Measurements from ENCODE around the gene NMT1. TPM values are rescaled to one million over a fixed set of nuclear protein-coding genes. Genes with fewer than 3 reads are reported as not detected.

NMT1 gene
- total RNA-seq, 3 donors from 2014 or later = 81.9 to 130 (median 84.0) TPM

- no peak for DNase-seq (ENCODE audit: low spot score in 2 of 2)
- H3K27me3 ChIP-seq = no peaks in the 10 kb centered on the region
- intact Hi-C loops (cut with DNase I; ENCODE audit: low total_unique reads) = no loop called here
These were observed 8.9 kb upstream of the NMT1 start for GRCh38 chr17:45052052-45052772.

GRCh38 chr17:45060382-45060796, 728 bp upstream of the NMT1 start:
- no peaks in the 10 kb centered on the region for H3K36me3 ChIP-seq
- peak overlapping the region; percentile 86 to 91 for H3K27ac ChIP-seq
- H3K9me3 ChIP-seq = no peaks in the 10 kb centered on the region
- peak overlapping the region; percentile 68 to 83 (median 77) for H3K4me3 ChIP-seq
- peak in 1 of 2 donors; percentile 43 for DNase-seq (ENCODE audit: low spot score in 2 of 2)
- peaks cover 0 to 10% of the 10 kb centered on the region in 2 donors for H3K4me1 ChIP-seq
- H3K27me3 ChIP-seq = no peaks in the 10 kb centered on the region
- TF ChIP-seq POLR2A (IDR thresholded peaks at IDR 0.05) = no peak
- no peak for TF ChIP-seq CTCF (IDR thresholded peaks at IDR 0.05)
- TF ChIP-seq POLR2AphosphoS5 (IDR thresholded peaks at IDR 0.05) = no peak
- intact Hi-C loops (cut with DNase I; ENCODE audit: low total_unique reads) = no loop called here

More at GRCh38 chr17:45052052-45052772, 8.9 kb upstream of the NMT1 start:
- no peaks in the 10 kb centered on the region for H3K36me3 ChIP-seq
- H3K4me1 ChIP-seq = peaks cover 0 to 5% of the 10 kb centered on the region in 2 donors
- H3K27ac ChIP-seq = peak overlapping the region; percentile 84 to 90
- no peaks in the 10 kb centered on the region for H3K9me3 ChIP-seq
- TF ChIP-seq POLR2A (IDR thresholded peaks at IDR 0.05) (peak; percentile 59), POLR2AphosphoS5 (IDR thresholded peaks at IDR 0.05) (peak in 1 of 3 donors; percentile 34), CTCF (IDR thresholded peaks at IDR 0.05) (no peak)
- peak overlapping the region; percentile 47 to 68 (median 62) for H3K4me3 ChIP-seq

- peak overlapping the region; percentile 86 to 91 for H3K27ac ChIP-seq
- TF ChIP-seq POLR2A (IDR thresholded peaks at IDR 0.05) (no peak), POLR2AphosphoS5 (IDR thresholded peaks at IDR 0.05) (no peak), CTCF (IDR thresholded peaks at IDR 0.05) (no peak)
- intact Hi-C loops (cut with DNase I; ENCODE audit: low total_unique reads) = no loop called here
- no peaks in the 10 kb centered on the region for H3K27me3 ChIP-seq
- no peaks in the 10 kb centered on the region for H3K9me3 ChIP-seq
- H3K4me3 ChIP-seq = peak overlapping the region; percentile 68 to 83 (median 77)
- H3K36me3 ChIP-seq = no peaks in the 10 kb centered on the region
- no peak for DNase-seq (ENCODE audit: low spot score in 2 of 2)
- peaks cover 0 to 10% of the 10 kb centered on the region in 2 donors for H3K4me1 ChIP-seq
These were observed 589 bp downstream of the NMT1 start for GRCh38 chr17:45061606-45062205.

GRCh38 chr17:45063198-45063597, 2.1 kb downstream of the NMT1 start:
- TF ChIP-seq CTCF (IDR thresholded peaks at IDR 0.05) (no peak), POLR2A (IDR thresholded peaks at IDR 0.05) (no peak), POLR2AphosphoS5 (IDR thresholded peaks at IDR 0.05) (no peak)
- Histone ChIP-seq H3K27me3 (no peaks in the 10 kb centered on the region), H3K9me3 (no peaks in the 10 kb centered on the region), H3K4me3 (no peak overlapping the region), H3K27ac (no peak overlapping the region), H3K4me1 (peaks cover 0 to 10% of the 10 kb centered on the region in 2 donors), H3K36me3 (no peaks in the 10 kb centered on the region)
- intact Hi-C loops (cut with DNase I; ENCODE audit: low total_unique reads) = no loop called here
- no peak for DNase-seq (ENCODE audit: low spot score in 2 of 2)

- Histone ChIP-seq H3K36me3 (no peaks in the 10 kb centered on the region), H3K27me3 (no peaks in the 10 kb centered on the region), H3K27ac (no peak overlapping the region), H3K9me3 (no peaks in the 10 kb centered on the region), H3K4me3 (no peak overlapping the region), H3K4me1 (peaks cover 0 to 1% of the 10 kb centered on the region in 2 donors)
- no peak for DNase-seq (ENCODE audit: low spot score in 2 of 2)
- TF ChIP-seq POLR2A (IDR thresholded peaks at IDR 0.05) = no peak
- no peak for TF ChIP-seq POLR2AphosphoS5 (IDR thresholded peaks at IDR 0.05)
- TF ChIP-seq CTCF (IDR thresholded peaks at IDR 0.05) = no peak
- intact Hi-C loops (cut with DNase I; ENCODE audit: low total_unique reads) = no loop called here
These were observed 6.5 kb downstream of the NMT1 start for GRCh38 chr17:45067637-45068036.
